Fibroblast of mammary gland (primary cell): ENCODE measurements around the gene SIPA1L2.

Experiments
- DNase-seq: peaks from one replicate; pipeline ENCODE4 v3.0.0-alpha.2; 2010; ENCODE audit warnings: low read depth
- H3K4me3 ChIP-seq: 2 replicates; pipeline ENCODE4 v1.5.1; 2011; ENCODE audit warnings: low read depth, mild to moderate bottlenecking, low read length, moderate library complexity; ENCODE audit not compliant: control insufficient read depth
- TF ChIP-seq, protein P1 (sequence below): conservative IDR thresholded peaks from 2 replicates; pipeline ENCODE4 v1.5.1; 2011; ENCODE audit warnings: low read depth, low read length, inconsistent platforms; ENCODE audit not compliant: control insufficient read depth, insufficient read depth

The SIPA1L2 gene

DNA sequence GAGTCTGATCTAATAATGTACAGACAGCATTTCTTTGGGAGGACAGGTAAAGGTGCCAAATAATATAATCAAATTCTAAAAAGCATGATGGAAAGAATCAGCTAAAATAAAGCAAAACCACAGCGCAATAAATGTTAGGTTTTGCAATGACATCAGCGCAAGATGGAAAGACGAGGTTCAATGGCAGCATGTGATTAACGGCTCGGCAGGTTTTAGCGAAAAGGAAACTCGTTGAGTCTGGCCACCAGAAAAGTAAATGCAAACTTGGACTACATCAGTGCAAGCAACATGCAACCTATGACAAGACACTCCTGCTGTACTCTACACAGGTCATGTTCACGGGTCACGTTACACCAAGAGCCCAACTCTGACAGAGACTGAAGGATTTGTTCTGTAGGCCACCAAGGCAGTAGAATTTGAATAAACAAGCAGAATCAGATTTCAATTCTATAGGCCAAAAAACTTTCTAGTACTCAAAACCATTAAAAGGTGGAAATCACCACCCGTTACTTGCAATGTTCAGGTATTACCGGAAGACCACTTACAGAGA lies 4.5 kb downstream of the SIPA1L2 start:
- TF ChIP-seq, protein P1, sequence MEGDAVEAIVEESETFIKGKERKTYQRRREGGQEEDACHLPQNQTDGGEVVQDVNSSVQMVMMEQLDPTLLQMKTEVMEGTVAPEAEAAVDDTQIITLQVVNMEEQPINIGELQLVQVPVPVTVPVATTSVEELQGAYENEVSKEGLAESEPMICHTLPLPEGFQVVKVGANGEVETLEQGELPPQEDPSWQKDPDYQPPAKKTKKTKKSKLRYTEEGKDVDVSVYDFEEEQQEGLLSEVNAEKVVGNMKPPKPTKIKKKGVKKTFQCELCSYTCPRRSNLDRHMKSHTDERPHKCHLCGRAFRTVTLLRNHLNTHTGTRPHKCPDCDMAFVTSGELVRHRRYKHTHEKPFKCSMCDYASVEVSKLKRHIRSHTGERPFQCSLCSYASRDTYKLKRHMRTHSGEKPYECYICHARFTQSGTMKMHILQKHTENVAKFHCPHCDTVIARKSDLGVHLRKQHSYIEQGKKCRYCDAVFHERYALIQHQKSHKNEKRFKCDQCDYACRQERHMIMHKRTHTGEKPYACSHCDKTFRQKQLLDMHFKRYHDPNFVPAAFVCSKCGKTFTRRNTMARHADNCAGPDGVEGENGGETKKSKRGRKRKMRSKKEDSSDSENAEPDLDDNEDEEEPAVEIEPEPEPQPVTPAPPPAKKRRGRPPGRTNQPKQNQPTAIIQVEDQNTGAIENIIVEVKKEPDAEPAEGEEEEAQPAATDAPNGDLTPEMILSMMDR = no peak
- H3K4me3 ChIP-seq = no peak overlapping the region
- no peak for DNase-seq

DNA sequence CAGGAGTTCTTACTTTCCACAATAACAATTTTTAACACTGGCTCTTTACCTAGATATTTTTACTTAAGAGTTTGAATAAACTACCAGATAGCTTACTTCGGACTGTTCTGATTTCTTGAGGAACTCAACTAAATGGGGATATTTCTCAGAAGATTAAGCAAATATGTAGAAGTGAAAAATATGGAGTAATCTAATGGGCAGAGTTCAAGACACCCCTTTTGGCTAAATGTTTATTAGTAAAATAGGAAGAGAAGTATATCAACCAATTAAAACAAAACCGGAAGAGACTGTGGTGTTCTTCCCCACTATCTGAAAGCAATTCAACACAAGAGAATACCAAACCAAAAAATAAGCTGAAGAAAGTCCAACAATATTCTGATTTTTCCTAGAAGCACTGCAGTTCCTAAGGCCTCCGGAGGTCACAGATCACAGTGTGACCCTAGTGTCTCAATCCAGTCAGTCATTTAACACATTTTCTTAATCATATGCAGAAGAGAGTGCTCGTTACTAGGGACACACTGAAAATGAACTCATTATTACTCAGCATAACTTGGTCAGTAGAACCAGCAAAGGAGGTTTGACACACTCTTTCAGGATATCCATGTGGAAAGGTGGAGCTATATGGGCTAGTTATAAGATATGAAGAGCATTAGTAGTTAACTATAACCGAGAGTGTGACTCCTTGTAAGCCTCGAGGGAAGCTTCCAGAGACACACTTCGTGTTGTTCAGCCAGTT lies 5.2 kb downstream of the SIPA1L2 start:
- DNase-seq = peak; percentile 7
- TF ChIP-seq, protein P1 = no peak
- H3K4me3 ChIP-seq = no peak overlapping the region

DNA sequence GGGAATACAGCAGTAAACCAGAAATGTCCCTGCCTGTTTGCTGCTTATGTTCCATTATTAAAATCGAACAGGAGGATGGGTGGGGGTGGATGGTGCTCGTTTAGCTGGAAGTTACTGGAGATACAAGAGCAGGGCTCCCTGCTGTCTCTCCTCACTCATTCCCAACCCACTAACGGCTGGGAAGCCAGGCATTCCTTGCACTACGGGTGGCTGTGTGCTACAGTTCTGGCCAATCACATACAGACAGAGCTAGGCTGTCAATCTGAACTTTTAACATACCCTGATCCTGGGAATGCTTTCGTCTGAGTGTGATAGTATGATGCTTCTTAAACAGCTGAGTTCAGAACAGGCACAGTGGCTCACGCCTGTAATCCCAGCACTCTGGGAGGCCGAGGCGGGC lies 7.0 kb downstream of the SIPA1L2 start:
- H3K4me3 ChIP-seq = no peak overlapping the region
- no peak for DNase-seq
- TF ChIP-seq, protein P1 = no peak

DNA sequence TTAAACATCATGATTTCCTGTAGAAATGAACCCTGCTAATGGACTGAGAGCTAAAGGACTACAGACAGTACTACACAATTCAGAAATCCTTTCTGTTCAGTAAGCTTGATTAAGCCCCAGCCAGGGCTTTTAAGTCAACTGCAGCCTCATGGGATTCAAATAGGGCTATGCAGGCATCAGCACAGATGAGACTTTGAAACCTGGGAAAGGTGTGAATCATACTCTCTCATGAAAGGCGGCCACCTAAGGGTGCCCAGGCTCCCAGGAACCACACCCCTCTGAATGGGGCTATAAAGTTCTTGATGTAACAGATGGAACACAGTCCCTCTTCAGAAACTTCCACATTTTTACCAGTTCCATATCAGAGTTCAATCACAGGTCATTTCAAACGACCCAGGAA lies 7.6 kb downstream of the SIPA1L2 start:
- TF ChIP-seq, protein P1 = no peak
- DNase-seq = no peak
- no peak overlapping the region for H3K4me3 ChIP-seq

DNA sequence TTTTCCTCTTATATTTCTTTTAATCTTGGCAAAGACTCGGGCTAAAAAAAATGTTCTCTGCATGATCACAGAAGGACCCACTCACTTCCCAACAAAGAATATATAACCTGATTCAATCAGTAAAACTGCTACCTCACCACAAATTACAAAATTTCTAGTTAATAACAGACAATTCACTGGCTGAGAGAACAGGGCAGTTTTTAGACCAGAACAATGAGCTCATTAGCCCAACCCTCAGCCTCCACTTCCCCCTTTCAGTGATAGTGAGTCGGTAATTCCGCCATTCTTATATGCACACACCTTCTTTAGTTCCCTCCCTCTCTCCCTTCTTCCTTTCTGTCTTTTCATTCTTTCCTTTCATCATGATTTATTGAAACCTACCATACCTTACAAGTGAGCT lies 8.9 kb downstream of the SIPA1L2 start:
- no peak for DNase-seq
- TF ChIP-seq, protein P1 = no peak
- no peak overlapping the region for H3K4me3 ChIP-seq

DNA sequence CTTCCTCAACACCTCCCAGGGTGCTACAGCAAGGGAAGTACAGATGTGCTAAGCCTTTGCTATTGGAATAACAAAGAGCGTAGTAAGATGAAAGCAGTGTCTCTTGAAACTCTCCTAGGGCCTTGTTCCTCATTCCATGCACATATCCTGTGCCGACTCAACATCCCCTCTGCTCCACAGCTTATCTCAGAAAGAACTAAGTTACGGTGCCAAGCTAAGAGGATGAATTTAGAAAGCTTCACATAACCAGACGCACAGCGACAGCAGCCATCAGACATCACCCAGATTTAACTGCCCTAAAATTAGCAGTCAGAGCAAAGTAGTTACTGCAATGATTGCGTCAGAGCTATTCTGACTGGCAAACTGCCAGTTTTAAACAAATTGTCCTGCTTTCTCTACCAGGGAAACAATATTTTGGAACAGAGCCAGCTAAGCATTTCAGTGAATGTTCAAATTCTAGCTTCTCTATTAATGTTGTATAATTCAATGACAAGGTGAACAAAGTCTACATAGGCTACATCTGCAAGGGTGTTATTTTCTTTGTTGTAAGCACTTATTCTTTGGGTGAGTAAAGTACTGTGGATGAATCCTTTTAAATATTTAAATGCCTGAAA lies 9.5 kb downstream of the SIPA1L2 start:
- no peak overlapping the region for H3K4me3 ChIP-seq
- TF ChIP-seq, protein P1 = no peak
- DNase-seq = peak; percentile 82
